HepG2 (cell line): ENCODE results near the gene SLC35D2. TPM values are rescaled to one million over a fixed set of nuclear protein-coding genes. Genes with fewer than 3 reads are reported as not detected.
A peak's percentile ranks its signal among the peaks of the same experiment; 100 is the strongest.

Experiments
- ETV6 ChIP-seq: sonication (generic); formaldehyde crosslinking; conservative IDR thresholded peaks from 2 replicates; pipeline ENCODE4 v1.4.0; 2020; ENCODE audit warnings: missing genetic modification reagents
- FOXP4 ChIP-seq: sonication (generic); formaldehyde crosslinking; IDR thresholded peaks from 2 replicates; pipeline ENCODE4 v1.4.0; 2020; ENCODE audit warnings: missing genetic modification reagents
- GZF1 ChIP-seq: sonication (generic); formaldehyde crosslinking; IDR thresholded peaks from 2 replicates; pipeline ENCODE4 v1.5.1; 2020; ENCODE audit warnings: mild to moderate bottlenecking, missing genetic modification reagents
- HMG20A ChIP-seq: IDR thresholded peaks from 2 replicates; pipeline ENCODE4 v1.6.1; 2016; ENCODE audit warnings: borderline replicate concordance
- HMG20B ChIP-seq: conservative IDR thresholded peaks from 2 replicates; pipeline ENCODE4 v1.6.1; 2016; ENCODE audit warnings: missing genetic modification reagents, missing compliant biosample characterization
- HNF4G ChIP-seq, 2 experiments: sonication (generic) in 1 of 2; formaldehyde crosslinking in 1 of 2; IDR thresholded peaks; 2 replicates each; pipeline versions ENCODE4 v1.4.0 to v1.6.1; 2011 to 2020; ENCODE audit warnings: borderline replicate concordance in 2 of 2, low read depth in 2 of 2, mild to moderate bottlenecking in 2 of 2, low read length in 1 of 2, missing genetic modification reagents in 1 of 2, moderate library complexity in 1 of 2
- IKZF4 ChIP-seq: sonication (generic); formaldehyde crosslinking; IDR thresholded peaks from 2 replicates; pipeline ENCODE4 v1.5.1; 2020; ENCODE audit warnings: borderline replicate concordance, mild to moderate bottlenecking, low read depth, missing genetic modification reagents; ENCODE audit errors: not compliant biosample characterization
- KLF16 ChIP-seq, 2 experiments: sonication (generic) in 1 of 2; formaldehyde crosslinking in 1 of 2; IDR thresholded peaks; 2 replicates each; pipeline versions ENCODE4 v1.6.1 to v1.8.0; 2016 to 2023; ENCODE audit warnings: missing genetic modification reagents in 2 of 2, missing compliant biosample characterization in 1 of 2
- KLF6 ChIP-seq: IDR thresholded peaks from 2 replicates; pipeline ENCODE4 v1.8.0; 2016; ENCODE audit warnings: missing biosample characterization, missing genetic modification reagents
- NCOR1 ChIP-seq: fragments of 200-600 bp; sonication (generic); IDR thresholded peaks from 2 replicates; pipeline ENCODE4 v1.7.0; 2017; ENCODE audit warnings: antibody characterized with exemption, low read length, borderline replicate concordance
- NKX3-1 ChIP-seq: sonication (generic); formaldehyde crosslinking; IDR thresholded peaks from 2 replicates; pipeline ENCODE4 v1.5.0; 2020; ENCODE audit warnings: missing genetic modification reagents
- SP5 ChIP-seq: IDR thresholded peaks from 2 replicates; pipeline ENCODE4 v1.6.1; 2016; ENCODE audit warnings: low read depth, borderline replicate concordance
- SSRP1 ChIP-seq: IDR thresholded peaks from 2 replicates; pipeline ENCODE4 v1.6.1; 2016; ENCODE audit warnings: control low read depth
- ZNF441 ChIP-seq: sonication (generic); formaldehyde crosslinking; IDR thresholded peaks from 2 replicates; pipeline ENCODE4 v1.7.0; 2021; ENCODE audit warnings: missing genetic modification reagents, borderline replicate concordance
- ZNF556 ChIP-seq: sonication (generic); formaldehyde crosslinking; IDR thresholded peaks from 2 replicates; pipeline ENCODE4 v1.4.0; 2020; ENCODE audit warnings: mild to moderate bottlenecking, missing genetic modification reagents, borderline replicate concordance
- polyA plus RNA-seq, 8 experiments: library from polyadenylated mRNA; depleted of rRNA in 3 of 8; stranded (reverse) in 7 of 8; unstranded in 1 of 8; fragments of >200 nt; fragmentation: Illumina TruSeq in 4 of 8; extraction: Trizol in 4 of 8; gene quantifications; 2 replicates each; pipeline versions ENCODE4 v1.2.1 to v1.2.3, GENCODE V29; 2011 to 2016; ENCODE audit warnings: low read depth in 4 of 8, missing spikeins in 1 of 8, mixed read lengths in 1 of 8; ENCODE audit not compliant: insufficient read depth in 1 of 8
- total RNA-seq, 5 experiments: library from RNA; depleted of rRNA; stranded (reverse); fragments of >200 nt; fragmentation: Illumina TruSeq; extraction: Trizol; gene quantifications; 2 replicates each; pipeline ENCODE4 v1.2.3, GENCODE V29; 2016; ENCODE audit warnings: low read depth in 1 of 5
- TF ChIP-seq, protein P1 (sequence below): sonication (generic); formaldehyde crosslinking; IDR thresholded peaks from 2 replicates; pipeline ENCODE4 v1.4.0; 2020; ENCODE audit warnings: missing genetic modification reagents, borderline replicate concordance
- TF ChIP-seq, protein P2 (sequence below): IDR thresholded peaks from 2 replicates; pipeline ENCODE4 v1.6.1; 2012; ENCODE audit warnings: inconsistent platforms
- TF ChIP-seq, protein P3 (sequence below): IDR thresholded peaks from 2 replicates; pipeline ENCODE4 v1.4.0; 2020; ENCODE audit warnings: mild to moderate bottlenecking, missing genetic modification reagents

SLC35D2 gene
- total and polyA plus RNA-seq, 2 of the 13 experiments (the other 11 are each of a cell fraction or from before 2014, with no cell fraction given): 96.2 to 103 TPM

GRCh38 chr9:96391021-96391765, 7.7 kb upstream of the SLC35D2 start (continued):
- peak; percentile 48; the same call in 1 of the 2 replicates for TF ChIP-seq ZNF441
- TF ChIP-seq SSRP1 (CRISPR knock-in tag): peak; percentile 69; the same call in 1 of the 2 replicates
- TF ChIP-seq NKX3-1 (CRISPR knock-in tag): peak; percentile 60; the same call in 1 of the 2 replicates
- peak; percentile 56; the same call in 1 of the 2 replicates for TF ChIP-seq HMG20B (CRISPR knock-in tag)
- TF ChIP-seq, protein P1, sequence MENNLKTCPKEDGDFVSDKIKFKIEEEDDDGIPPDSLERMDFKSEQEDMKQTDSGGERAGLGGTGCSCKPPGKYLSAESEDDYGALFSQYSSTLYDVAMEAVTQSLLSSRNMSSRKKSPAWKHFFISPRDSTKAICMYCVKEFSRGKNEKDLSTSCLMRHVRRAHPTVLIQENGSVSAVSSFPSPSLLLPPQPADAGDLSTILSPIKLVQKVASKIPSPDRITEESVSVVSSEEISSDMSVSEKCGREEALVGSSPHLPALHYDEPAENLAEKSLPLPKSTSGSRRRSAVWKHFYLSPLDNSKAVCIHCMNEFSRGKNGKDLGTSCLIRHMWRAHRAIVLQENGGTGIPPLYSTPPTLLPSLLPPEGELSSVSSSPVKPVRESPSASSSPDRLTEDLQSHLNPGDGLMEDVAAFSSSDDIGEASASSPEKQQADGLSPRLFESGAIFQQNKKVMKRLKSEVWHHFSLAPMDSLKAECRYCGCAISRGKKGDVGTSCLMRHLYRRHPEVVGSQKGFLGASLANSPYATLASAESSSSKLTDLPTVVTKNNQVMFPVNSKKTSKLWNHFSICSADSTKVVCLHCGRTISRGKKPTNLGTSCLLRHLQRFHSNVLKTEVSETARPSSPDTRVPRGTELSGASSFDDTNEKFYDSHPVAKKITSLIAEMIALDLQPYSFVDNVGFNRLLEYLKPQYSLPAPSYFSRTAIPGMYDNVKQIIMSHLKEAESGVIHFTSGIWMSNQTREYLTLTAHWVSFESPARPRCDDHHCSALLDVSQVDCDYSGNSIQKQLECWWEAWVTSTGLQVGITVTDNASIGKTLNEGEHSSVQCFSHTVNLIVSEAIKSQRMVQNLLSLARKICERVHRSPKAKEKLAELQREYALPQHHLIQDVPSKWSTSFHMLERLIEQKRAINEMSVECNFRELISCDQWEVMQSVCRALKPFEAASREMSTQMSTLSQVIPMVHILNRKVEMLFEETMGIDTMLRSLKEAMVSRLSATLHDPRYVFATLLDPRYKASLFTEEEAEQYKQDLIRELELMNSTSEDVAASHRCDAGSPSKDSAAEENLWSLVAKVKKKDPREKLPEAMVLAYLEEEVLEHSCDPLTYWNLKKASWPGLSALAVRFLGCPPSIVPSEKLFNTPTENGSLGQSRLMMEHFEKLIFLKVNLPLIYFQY (CRISPR knock-in tag): no peak; the same call in none of the 2 replicates
- TF ChIP-seq, protein P2, sequence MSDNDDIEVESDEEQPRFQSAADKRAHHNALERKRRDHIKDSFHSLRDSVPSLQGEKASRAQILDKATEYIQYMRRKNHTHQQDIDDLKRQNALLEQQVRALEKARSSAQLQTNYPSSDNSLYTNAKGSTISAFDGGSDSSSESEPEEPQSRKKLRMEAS: peak; percentile 90
- TF ChIP-seq SP5 (CRISPR knock-in tag): peak; percentile 73
- peak; percentile 66; the same call in 1 of the 2 replicates for TF ChIP-seq KLF6
- peak; percentile 82 for TF ChIP-seq FOXP4 (CRISPR knock-in tag)
- TF ChIP-seq KLF16 (CRISPR knock-in tag; IDR thresholded peaks at IDR 0.05): peak in 1 of 2 experiments; percentile 55; a peak in 1 of 4 replicates
- TF ChIP-seq HMG20A (CRISPR knock-in tag): peak; percentile 77; the same call in 1 of the 2 replicates
- TF ChIP-seq NCOR1: peak; percentile 83
- TF ChIP-seq, protein P3, sequence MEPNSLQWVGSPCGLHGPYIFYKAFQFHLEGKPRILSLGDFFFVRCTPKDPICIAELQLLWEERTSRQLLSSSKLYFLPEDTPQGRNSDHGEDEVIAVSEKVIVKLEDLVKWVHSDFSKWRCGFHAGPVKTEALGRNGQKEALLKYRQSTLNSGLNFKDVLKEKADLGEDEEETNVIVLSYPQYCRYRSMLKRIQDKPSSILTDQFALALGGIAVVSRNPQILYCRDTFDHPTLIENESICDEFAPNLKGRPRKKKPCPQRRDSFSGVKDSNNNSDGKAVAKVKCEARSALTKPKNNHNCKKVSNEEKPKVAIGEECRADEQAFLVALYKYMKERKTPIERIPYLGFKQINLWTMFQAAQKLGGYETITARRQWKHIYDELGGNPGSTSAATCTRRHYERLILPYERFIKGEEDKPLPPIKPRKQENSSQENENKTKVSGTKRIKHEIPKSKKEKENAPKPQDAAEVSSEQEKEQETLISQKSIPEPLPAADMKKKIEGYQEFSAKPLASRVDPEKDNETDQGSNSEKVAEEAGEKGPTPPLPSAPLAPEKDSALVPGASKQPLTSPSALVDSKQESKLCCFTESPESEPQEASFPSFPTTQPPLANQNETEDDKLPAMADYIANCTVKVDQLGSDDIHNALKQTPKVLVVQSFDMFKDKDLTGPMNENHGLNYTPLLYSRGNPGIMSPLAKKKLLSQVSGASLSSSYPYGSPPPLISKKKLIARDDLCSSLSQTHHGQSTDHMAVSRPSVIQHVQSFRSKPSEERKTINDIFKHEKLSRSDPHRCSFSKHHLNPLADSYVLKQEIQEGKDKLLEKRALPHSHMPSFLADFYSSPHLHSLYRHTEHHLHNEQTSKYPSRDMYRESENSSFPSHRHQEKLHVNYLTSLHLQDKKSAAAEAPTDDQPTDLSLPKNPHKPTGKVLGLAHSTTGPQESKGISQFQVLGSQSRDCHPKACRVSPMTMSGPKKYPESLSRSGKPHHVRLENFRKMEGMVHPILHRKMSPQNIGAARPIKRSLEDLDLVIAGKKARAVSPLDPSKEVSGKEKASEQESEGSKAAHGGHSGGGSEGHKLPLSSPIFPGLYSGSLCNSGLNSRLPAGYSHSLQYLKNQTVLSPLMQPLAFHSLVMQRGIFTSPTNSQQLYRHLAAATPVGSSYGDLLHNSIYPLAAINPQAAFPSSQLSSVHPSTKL (CRISPR knock-in tag): peak; percentile 93
- TF ChIP-seq ZNF556: peak; percentile 57; the same call in 1 of the 2 replicates
- TF ChIP-seq IKZF4 (CRISPR knock-in tag): peak; percentile 62
- TF ChIP-seq ETV6 (CRISPR knock-in tag): 0 out of 2 replicates have a peak, but pooled peaks have one; percentile 42
- peak; percentile 96 for TF ChIP-seq HNF4G (IDR thresholded peaks at IDR 0.05; ENCODE audit: borderline replicate concordance, low read depth, low read length)
- TF ChIP-seq HNF4G (CRISPR knock-in tag; IDR thresholded peaks at IDR 0.05; ENCODE audit: borderline replicate concordance, low read depth): peak; percentile 92
- TF ChIP-seq GZF1 (CRISPR knock-in tag): no peak
